Gastrocnemius medialis (tissue), 4 donors: Measurements from ENCODE around the gene GRIK2.

Experiments used
- CTCF ChIP-seq, 5 experiments: fragments of 450-650 bp in 3 of 5; fragments of 200-600 bp in 2 of 5; sonication (generic) in 2 of 5; IDR thresholded peaks in 4 of 5; conservative IDR thresholded peaks in 1 of 5; 1 replicate in 4 of 5; 2 replicates in 1 of 5; pipeline ENCODE4 v1.5.1; 2016 to 2019; ENCODE audit warnings: antibody characterized with exemption in 5 of 5, mild to moderate bottlenecking in 3 of 5, moderate library complexity in 3 of 5
- POLR2A ChIP-seq, 2 donors: fragments of 450-650 bp; IDR thresholded peaks; one replicate each; pipeline ENCODE4 v1.6.1; 2017; ENCODE audit warnings: antibody characterized with exemption in 2 of 2, mild to moderate bottlenecking in 2 of 2, moderate library complexity in 2 of 2

GRCh38 chr6:101887532-101887931 lies 494.0 kb downstream of the GRIK2 start:
- TF ChIP-seq CTCF (IDR thresholded peaks at IDR 0.05 in 4 of 5, conservative IDR thresholded peaks at IDR 0.05 in 1 of 5) (no peak), POLR2A (IDR thresholded peaks at IDR 0.05) (no peak)
